Body of pancreas (tissue), 4 donors: Measurements from ENCODE around the gene LRRC2. TPM values are rescaled to one million over a fixed set of nuclear protein-coding genes. Genes with fewer than 3 reads are reported as not detected.
"Not testable (repeated sequence)": the region's sequence is repeated elsewhere in the genome, so short reads cannot be mapped to it uniquely, and the experiment has no call there.

Source experiments
- ATAC-seq: fragments of 150-250 bp; one replicate; pipeline ENCODE4 v1.9.1; 2016
- DNase-seq, 4 donors: peaks; one replicate each; pipeline ENCODE4 v3.0.0-alpha.2; 2019
- H3K27ac ChIP-seq, 4 donors: fragments of 200-600 bp; sonication (generic); 1 replicate in 3 of 4; 2 replicates in 1 of 4; pipeline versions ENCODE4 v1.5.1 to v1.6.1; 2016 to 2019; ENCODE audit warnings: mild to moderate bottlenecking in 1 of 4, mixed read lengths in 1 of 4, moderate library complexity in 1 of 4
- H3K27me3 ChIP-seq, 2 donors: fragments of 200-600 bp; sonication (generic); one replicate each; pipeline ENCODE4 v1.6.0; 2016; ENCODE audit warnings: mild to moderate bottlenecking in 1 of 2
- H3K36me3 ChIP-seq, 2 donors: fragments of 200-600 bp; sonication (generic); replicated peaks in 1 of 2; 2 replicates each; pipeline ENCODE4 v1.5.1; 2016; ENCODE audit warnings: low read depth in 2 of 2; ENCODE audit not compliant: insufficient read depth in 1 of 2
- H3K4me1 ChIP-seq: fragments of 200-600 bp; sonication (generic); one replicate; pipeline ENCODE4 v1.6.0; 2016
- H3K4me3 ChIP-seq, 2 donors: fragments of 200-600 bp; sonication (generic); 1 replicate in 1 of 2; 2 replicates in 1 of 2; pipeline ENCODE4 v1.5.1; 2016 to 2019
- H3K9me3 ChIP-seq, 3 donors: fragments of 200-600 bp; sonication (generic); 1 replicate in 2 of 3; 2 replicates in 1 of 3; pipeline ENCODE4 v1.5.1; 2016
- POLR2A ChIP-seq, 3 donors: fragments of 450-650 bp; IDR thresholded peaks; one replicate each; pipeline ENCODE4 v1.6.1; 2016; ENCODE audit warnings: antibody characterized with exemption in 3 of 3, mild to moderate bottlenecking in 2 of 3
- WGBS, 2 donors: methylation state at CpG; one replicate each; pipeline ENCODE4 v1.1.5; 2017; 5-methylcytosine and 5-hydroxymethylcytosine counted together
- intact Hi-C: fragments of 100-400 bp; cut with DNase I; formaldehyde crosslinking; loops from one replicate; pipeline ENCODE4 v1.15.1; 2023
- total RNA-seq, 2 donors: library from RNA; depleted of rRNA; stranded (reverse); fragments of >200 nt; gene quantifications; one replicate each; pipeline ENCODE4 v1.1.0, GENCODE V29; 2016
- TF ChIP-seq, protein P1 (sequence below), 7 experiments: fragments of 450-650 bp in 4 of 7; fragments of 200-600 bp in 3 of 7; sonication (generic) in 3 of 7; IDR thresholded peaks; one replicate each; pipeline ENCODE4 v1.5.1; 2016 to 2019; ENCODE audit warnings: antibody characterized with exemption in 7 of 7

The LRRC2 gene
- total RNA-seq, 2 donors from 2014 or later = 1.8 to 2.3 TPM

DNA sequence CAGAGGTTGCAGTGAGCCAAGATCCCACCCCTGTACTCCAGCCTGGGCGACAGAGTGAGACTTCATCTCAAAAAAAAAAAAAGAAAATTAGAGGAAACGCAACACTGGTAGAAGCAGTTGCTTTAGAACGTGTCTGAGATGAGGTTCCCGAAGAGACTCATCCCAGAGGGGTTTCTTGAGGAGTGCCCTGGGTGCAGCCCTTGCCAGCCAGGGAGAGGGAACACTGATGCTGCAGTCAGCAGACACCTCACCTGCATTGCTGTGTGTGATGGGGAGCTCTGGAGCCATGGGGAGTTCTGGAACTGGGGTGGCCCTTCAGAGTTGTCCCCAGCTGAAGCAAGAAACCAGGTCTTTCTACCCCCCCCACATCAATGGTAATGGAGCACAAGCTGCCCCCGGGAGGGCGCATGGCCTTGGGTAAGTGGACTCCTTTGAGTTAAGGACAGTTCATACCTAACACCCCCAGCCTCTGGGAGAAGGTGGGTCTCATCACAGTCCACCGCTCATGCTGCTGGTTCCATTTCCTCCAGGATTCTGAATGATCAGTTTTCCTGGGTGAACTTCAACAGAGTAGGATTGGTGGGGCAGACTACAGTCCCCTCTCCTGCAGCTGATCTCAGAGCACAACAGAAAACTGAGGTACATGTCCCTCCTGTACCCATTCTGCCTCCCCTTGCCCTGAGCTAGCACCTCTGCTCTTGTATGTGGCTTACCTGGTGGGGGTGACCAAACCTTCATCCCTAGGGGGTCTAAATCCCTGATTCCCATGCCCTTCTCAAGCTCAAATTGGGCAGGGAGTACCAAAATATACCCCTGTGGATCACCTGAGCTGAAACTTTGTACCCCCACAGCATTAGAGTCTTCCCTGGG, 18.7 kb upstream of the LRRC2 start:
- no peaks in the 10 kb centered on the region for H3K9me3 ChIP-seq
- peak overlapping the region in 2 of 4 donors; percentile 59 to 72 for H3K27ac ChIP-seq
- 94 to 96% methylated on average over 5 to 6 of the region's 7 CpGs for WGBS, 2 donors
- H3K27me3 ChIP-seq = no peaks in the 10 kb centered on the region
- no peaks in the 10 kb centered on the region for H3K36me3 ChIP-seq
- H3K4me3 ChIP-seq = no peak overlapping the region
- intact Hi-C loops = no loop called here
- DNase-seq (no peak), ATAC-seq (no peak)
- no peak for TF ChIP-seq POLR2A (IDR thresholded peaks at IDR 0.05)
- TF ChIP-seq, protein P1, sequence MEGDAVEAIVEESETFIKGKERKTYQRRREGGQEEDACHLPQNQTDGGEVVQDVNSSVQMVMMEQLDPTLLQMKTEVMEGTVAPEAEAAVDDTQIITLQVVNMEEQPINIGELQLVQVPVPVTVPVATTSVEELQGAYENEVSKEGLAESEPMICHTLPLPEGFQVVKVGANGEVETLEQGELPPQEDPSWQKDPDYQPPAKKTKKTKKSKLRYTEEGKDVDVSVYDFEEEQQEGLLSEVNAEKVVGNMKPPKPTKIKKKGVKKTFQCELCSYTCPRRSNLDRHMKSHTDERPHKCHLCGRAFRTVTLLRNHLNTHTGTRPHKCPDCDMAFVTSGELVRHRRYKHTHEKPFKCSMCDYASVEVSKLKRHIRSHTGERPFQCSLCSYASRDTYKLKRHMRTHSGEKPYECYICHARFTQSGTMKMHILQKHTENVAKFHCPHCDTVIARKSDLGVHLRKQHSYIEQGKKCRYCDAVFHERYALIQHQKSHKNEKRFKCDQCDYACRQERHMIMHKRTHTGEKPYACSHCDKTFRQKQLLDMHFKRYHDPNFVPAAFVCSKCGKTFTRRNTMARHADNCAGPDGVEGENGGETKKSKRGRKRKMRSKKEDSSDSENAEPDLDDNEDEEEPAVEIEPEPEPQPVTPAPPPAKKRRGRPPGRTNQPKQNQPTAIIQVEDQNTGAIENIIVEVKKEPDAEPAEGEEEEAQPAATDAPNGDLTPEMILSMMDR (IDR thresholded peaks at IDR 0.05) = no peak
- peaks cover 25% of the 10 kb centered on the region for H3K4me1 ChIP-seq

DNA sequence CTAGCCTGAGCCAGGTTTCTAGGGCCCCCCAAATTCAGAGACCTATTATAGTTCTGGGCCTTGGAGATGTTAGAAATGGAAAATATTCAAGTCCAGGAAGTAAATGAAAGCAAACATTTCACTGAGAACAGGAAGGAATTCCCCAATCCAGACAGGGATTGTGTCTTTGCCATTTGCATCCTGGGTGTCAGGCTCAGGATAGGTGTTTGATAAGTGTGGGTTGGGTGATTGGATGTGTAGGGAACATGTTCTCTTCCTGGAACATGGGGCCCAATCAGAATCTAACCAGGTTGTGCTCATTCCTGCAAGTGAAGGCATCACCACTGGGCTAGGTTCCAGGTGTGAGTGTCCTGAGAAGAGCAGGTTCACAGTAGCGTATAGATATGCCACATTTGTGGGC, 14.6 kb upstream of the LRRC2 start:
- intact Hi-C loops = no loop called here
- ATAC-seq (no peak), DNase-seq (no peak)
- no peaks in the 10 kb centered on the region for H3K9me3 ChIP-seq
- TF ChIP-seq POLR2A (IDR thresholded peaks at IDR 0.05) = no peak
- TF ChIP-seq, protein P1 (IDR thresholded peaks at IDR 0.05) = no peak
- H3K4me3 ChIP-seq = no peak overlapping the region
- no peaks in the 10 kb centered on the region for H3K27me3 ChIP-seq
- no peak overlapping the region for H3K27ac ChIP-seq
- 93 to 100% methylated on average over 1 of the region's 1 CpG for WGBS, 2 donors
- peaks cover 7% of the 10 kb centered on the region for H3K4me1 ChIP-seq
- H3K36me3 ChIP-seq = no peaks in the 10 kb centered on the region

DNA sequence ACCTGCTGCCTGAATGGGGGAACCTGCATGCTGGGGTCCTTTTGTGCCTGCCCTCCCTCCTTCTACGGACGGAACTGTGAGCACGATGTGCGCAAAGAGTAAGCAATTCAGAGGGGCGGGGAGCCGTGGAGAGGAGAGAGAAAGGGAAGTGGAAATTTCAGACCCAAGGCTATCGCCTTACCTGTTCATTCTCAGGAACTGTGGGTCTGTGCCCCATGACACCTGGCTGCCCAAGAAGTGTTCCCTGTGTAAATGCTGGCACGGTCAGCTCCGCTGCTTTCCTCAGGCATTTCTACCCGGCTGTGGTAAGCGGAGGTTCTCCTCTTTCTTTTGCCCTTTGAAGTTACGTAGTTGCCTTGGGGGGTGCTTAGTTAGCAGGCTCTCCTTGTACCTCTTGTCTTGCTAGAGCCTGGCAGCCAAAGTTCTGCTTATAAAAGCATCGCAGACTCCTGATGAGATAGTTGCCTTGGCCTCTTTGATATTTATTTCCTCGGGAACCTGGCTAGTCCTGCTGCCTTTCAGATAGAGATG, 13.7 kb upstream of the LRRC2 start:
- Histone ChIP-seq H3K27ac (no peak overlapping the region), H3K9me3 (no peaks in the 10 kb centered on the region), H3K27me3 (no peaks in the 10 kb centered on the region), H3K4me3 (no peak overlapping the region), H3K36me3 (no peaks in the 10 kb centered on the region), H3K4me1 (peaks cover 2% of the 10 kb centered on the region)
- TF ChIP-seq, protein P1 (IDR thresholded peaks at IDR 0.05) = no peak
- TF ChIP-seq POLR2A (IDR thresholded peaks at IDR 0.05) = no peak
- ATAC-seq (no peak), DNase-seq (no peak)
- 80 to 84% methylated on average over 14 of the region's 14 CpGs for WGBS, 2 donors
- intact Hi-C loops = no loop called here

GRCh38 chr3:46578973-46579755, 13.1 kb upstream of the LRRC2 start:
- Histone ChIP-seq H3K36me3 (no peaks in the 10 kb centered on the region), H3K9me3 (no peaks in the 10 kb centered on the region), H3K4me1 (peaks cover 9% of the 10 kb centered on the region), H3K4me3 (no peak overlapping the region), H3K27ac (no peak overlapping the region), H3K27me3 (no peaks in the 10 kb centered on the region)
- TF ChIP-seq, protein P1 (IDR thresholded peaks at IDR 0.05) = no peak
- TF ChIP-seq POLR2A (IDR thresholded peaks at IDR 0.05) = no peak
- 71 to 73% methylated on average over 10 of the region's 10 CpGs for WGBS, 2 donors
- intact Hi-C loops = no loop called here
- ATAC-seq (no peak), DNase-seq (no peak)

GRCh38 chr3:46577580-46578249, 11.6 kb upstream of the LRRC2 start:
- 68 to 79% methylated on average over 14 to 18 of the region's 18 CpGs for WGBS, 2 donors
- peaks cover 12% of the 10 kb centered on the region for H3K4me1 ChIP-seq
- H3K4me3 ChIP-seq, ATAC-seq, H3K9me3 ChIP-seq, H3K27me3 ChIP-seq, H3K27ac ChIP-seq, DNase-seq, H3K36me3 ChIP-seq, intact Hi-C loops: not testable (repeated sequence)
